KOPT-K1 (cell line): ENCODE results near the gene PITPNM3.

Source experiments
- H3K27ac ChIP-seq: fragments of 200-600 bp; sonication (generic); 2 replicates; pipeline ENCODE4 v1.5.1; 2016; ENCODE audit warnings: antibody characterized with exemption, mild to moderate bottlenecking, low read depth, low read length; ENCODE audit not compliant: poor library complexity, severe bottlenecking
- H3K36me3 ChIP-seq: fragments of 200-600 bp; sonication (generic); 2 replicates; pipeline ENCODE4 v1.5.1; 2017; ENCODE audit warnings: antibody characterized with exemption, mild to moderate bottlenecking, low read length, moderate library complexity; ENCODE audit not compliant: insufficient read depth
- H3K9me3 ChIP-seq: fragments of 200-600 bp; sonication (generic); 2 replicates; pipeline ENCODE4 v1.5.1; 2017; ENCODE audit warnings: antibody characterized with exemption, low read length, mild to moderate bottlenecking; ENCODE audit not compliant: insufficient read depth, poor library complexity, severe bottlenecking

PITPNM3 gene

GRCh38 chr17:6480303-6480675 lies 76.1 kb downstream of the PITPNM3 start:
- no peak overlapping the region for H3K27ac ChIP-seq

DNA sequence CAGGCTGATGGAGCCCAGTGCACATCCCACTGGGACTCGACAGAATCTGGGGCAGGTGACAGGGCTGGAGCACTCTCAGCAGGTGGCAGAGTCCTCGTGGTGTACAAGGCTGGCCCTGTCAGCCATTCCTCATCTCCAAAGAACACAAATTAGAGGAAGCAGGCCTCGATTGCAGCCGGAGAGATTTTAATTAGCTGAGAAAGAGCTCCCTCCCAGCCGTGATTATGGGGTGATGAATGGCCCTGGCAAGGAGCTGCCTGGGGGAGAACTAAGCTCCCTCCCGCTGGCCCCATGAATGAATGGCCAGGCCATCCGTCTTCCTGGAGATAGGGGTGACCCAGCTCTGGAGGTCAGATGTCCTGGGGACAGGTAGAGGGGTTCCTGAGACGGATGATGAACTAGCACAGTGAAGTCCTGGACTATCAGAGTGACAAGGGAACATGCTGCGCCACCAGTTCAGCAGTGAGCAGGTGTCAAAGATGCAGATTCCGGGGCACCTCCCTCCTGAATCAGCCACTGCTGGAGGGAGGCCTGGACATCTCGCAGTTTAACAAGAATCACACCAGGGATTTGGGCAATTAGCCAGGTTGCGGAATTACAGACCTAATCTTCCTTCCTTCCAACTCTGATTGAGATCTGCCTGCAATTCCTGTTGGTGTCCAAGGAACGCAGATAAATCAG lies 76.6 kb downstream of the PITPNM3 start:
- Histone ChIP-seq H3K27ac (no peak overlapping the region), H3K9me3 (no peaks in the 10 kb centered on the region)

More at GRCh38 chr17:6480303-6480675, 76.1 kb downstream of the PITPNM3 start:
- Histone ChIP-seq H3K36me3 (no peaks in the 10 kb centered on the region), H3K9me3 (no peaks in the 10 kb centered on the region)

DNA sequence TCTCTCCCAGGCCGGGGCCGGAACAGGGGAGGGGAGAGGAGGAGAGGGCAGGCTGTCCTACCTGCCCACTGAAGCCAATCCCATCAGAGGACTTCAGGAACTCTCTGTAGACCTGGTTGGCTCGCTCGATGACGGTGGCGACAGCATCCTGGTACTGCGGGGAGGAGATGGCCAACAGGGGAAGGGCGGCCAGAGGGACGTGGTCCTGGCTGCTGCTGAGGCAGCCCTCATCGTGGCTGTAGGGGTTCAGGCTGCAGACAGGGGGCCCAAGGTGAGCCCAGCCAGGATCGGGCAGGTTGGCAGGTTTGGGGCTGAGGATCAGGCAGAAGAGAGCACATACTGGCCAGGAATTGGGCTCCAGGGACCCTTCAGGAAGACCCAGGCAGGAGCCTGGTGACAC lies 77.9 kb downstream of the PITPNM3 start:
- Histone ChIP-seq H3K9me3 (no peaks in the 10 kb centered on the region), H3K27ac (no peak overlapping the region), H3K36me3 (no peaks in the 10 kb centered on the region)

More for the DNA sequence above, 76.6 kb downstream of the PITPNM3 start:
- H3K36me3 ChIP-seq = no peaks in the 10 kb centered on the region

GRCh38 chr17:6477831-6478383 lies 78.4 kb downstream of the PITPNM3 start:
- Histone ChIP-seq H3K9me3 (no peaks in the 10 kb centered on the region), H3K36me3 (no peaks in the 10 kb centered on the region), H3K27ac (no peak overlapping the region)

DNA sequence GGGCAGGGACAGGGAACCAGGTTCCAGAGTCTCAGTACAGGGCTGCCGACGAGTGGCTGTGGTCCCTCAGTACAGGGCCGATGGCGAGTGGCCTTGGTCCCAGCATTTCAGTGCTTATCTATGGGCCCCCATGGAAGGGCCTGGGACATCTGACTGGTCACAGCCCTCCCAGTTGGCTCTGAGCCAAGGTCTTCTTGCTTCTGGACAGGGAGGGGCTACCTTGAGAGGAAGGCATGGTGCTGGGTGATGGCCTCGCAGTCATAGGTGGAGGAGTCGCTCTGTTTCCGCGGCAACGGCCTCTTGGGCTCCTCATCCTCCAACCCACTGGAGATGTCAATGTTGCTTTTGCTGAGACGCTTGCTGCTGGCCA lies 79.6 kb downstream of the PITPNM3 start:
- H3K27ac ChIP-seq = no peak overlapping the region

GRCh38 chr17:6476076-6476809 lies 80.1 kb downstream of the PITPNM3 start:
- Histone ChIP-seq H3K36me3 (no peaks in the 10 kb centered on the region), H3K27ac (no peak overlapping the region), H3K9me3 (no peaks in the 10 kb centered on the region)

More for the DNA sequence above, 79.6 kb downstream of the PITPNM3 start:
- Histone ChIP-seq H3K36me3 (no peaks in the 10 kb centered on the region), H3K9me3 (no peaks in the 10 kb centered on the region)

DNA sequence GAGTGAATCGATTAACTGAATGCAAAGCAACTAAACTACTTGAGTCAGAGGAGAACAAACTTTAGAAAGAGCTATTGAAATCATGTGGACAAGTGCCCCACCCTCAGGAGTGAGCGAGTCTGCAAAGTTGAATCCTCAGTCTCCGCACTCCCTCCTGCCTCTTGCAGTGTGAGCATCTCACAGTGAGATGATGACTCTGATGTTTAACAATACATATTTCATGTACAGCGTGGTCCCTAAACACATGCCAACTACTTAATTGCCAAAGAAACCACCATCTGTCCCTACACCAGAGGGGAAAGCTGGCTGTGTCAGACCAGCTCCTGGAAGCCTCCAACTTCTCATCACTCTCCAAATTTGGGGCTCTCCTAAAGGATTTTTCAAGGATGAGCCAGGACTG lies 80.9 kb downstream of the PITPNM3 start:
- Histone ChIP-seq H3K27ac (no peak overlapping the region), H3K9me3 (no peaks in the 10 kb centered on the region), H3K36me3 (no peaks in the 10 kb centered on the region)

DNA sequence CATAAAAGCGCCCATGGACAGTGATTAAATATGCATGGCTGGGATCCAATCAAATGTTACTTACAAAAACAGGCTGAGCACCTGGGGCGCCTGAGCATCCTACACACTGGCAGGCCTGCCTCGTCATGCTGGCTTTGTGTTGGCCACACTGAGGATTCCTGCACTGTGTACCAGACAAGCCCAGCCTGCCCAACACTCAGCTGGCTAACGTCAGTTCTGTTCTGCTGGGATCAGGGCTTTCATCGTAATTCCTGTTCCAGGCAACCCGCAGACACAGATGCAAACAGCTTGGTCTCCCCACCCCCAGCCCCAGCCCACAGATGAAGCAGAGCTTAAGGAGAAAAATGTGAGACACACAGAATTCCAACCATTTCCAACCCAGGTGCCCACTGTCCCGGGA lies 81.4 kb downstream of the PITPNM3 start:
- no peaks in the 10 kb centered on the region for H3K9me3 ChIP-seq
- H3K36me3 ChIP-seq = no peaks in the 10 kb centered on the region
- H3K27ac ChIP-seq = no peak overlapping the region

DNA sequence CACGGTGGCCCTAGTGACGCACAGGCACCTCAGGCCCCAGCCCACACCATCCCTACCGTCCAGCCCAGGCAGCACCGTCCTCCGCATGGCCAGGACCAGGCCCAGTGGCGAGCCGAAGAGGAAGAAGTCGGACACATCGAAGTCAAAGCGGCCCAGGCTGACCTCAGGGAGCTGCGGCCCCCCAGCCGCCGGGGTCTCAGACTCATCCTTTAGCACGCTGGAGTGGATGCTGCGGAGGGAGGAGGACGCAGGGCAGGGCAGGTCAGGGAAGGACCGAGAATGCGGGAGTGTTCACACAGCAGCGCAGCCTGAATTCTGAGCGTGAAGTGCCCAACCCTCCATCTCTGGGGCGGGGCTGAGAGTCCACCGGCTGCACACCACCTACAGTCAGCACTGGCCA lies 82.0 kb downstream of the PITPNM3 start:
- Histone ChIP-seq H3K9me3 (no peaks in the 10 kb centered on the region), H3K27ac (no peak overlapping the region), H3K36me3 (no peaks in the 10 kb centered on the region)

- Histone ChIP-seq H3K9me3 (no peaks in the 10 kb centered on the region), H3K36me3 (no peaks in the 10 kb centered on the region), H3K27ac (no peak overlapping the region)
These were observed 83.1 kb downstream of the PITPNM3 start for GRCh38 chr17:6473128-6473767.

DNA sequence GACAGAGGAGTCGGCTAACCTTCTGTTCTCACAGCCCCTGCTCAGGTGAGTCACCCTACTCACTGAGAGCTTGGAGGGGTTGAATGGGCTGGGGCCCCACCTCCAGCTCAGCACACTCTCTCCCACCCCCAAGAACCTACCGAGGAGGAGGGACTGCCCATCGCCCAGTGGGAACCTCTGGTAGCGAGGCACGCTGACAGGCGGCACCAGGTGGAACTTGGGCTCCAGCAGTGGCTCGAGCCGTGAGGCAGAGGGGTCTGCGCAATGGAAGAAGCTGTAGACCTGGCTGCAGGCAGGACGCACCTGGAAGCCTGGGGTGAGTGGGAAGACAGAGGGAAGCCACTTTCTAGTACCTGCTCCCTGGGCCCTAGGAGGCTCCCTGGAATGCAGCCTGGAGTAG lies 83.8 kb downstream of the PITPNM3 start:
- Histone ChIP-seq H3K27ac (no peak overlapping the region), H3K36me3 (no peaks in the 10 kb centered on the region), H3K9me3 (no peaks in the 10 kb centered on the region)

DNA sequence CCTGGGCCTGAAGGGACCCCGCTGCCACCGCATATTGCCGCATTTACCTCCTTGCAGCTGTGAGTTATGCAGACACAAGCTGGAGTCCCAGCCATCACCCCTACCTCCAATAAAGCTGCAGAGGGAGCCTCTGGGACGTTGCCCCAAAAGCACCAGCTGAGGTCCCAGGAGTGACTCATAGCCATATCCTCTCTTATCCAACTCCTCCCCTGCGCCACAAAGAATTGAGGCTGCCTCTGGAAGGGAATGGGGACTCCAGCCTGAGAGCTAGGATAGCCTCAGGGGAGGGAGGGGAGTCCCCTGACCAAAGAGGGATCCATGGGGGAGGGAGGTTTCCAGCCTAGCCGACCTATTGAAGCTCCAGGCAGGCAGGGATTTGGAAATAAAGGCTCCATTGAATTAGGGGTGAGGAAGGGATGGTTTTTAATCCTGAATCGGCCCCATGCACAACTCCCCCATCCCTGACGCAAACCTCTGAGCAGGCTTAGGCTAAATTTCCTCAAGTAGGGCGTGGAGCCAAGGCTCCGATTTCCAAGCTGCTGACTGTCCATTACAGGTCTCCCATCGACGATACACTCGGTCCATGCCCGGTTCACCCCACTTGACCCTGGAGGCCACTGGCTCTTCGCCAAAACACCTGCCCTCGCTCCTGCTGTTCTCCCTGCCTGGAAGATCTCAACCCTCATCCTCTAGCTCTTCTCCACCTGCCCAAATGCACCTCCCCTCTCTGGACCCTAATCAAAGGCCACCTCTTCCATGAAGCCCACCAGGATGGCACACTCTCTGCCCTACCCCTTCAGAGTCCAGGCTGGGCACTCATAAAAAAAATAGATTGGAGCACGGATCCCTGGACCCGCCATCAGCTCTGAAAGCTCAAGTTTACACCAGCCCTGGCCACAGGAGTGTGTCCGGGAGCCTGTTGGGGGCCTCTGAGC lies 84.6 kb downstream of the PITPNM3 start:
- Histone ChIP-seq H3K9me3 (no peaks in the 10 kb centered on the region), H3K36me3 (no peaks in the 10 kb centered on the region), H3K27ac (no peak overlapping the region)

- Histone ChIP-seq H3K27ac (no peak overlapping the region), H3K36me3 (no peaks in the 10 kb centered on the region)
These were observed 85.4 kb downstream of the PITPNM3 start for GRCh38 chr17:6470751-6471521.

GRCh38 chr17:6470146-6470718 lies 86.1 kb downstream of the PITPNM3 start:
- no peaks in the 10 kb centered on the region for H3K36me3 ChIP-seq
- no peak overlapping the region for H3K27ac ChIP-seq
- no peaks in the 10 kb centered on the region for H3K9me3 ChIP-seq

More at GRCh38 chr17:6470751-6471521, 85.4 kb downstream of the PITPNM3 start:
- H3K9me3 ChIP-seq = no peaks in the 10 kb centered on the region
